Calu3 (cell line): ENCODE measurements around the gene CDC37. TPM values are rescaled to one million over a fixed set of nuclear protein-coding genes. Genes with fewer than 3 reads are reported as not detected.
A peak's percentile ranks its signal among the peaks of the same experiment; 100 is the strongest.

ENCODE experiments used
- BruUV-seq: library from RNA; stranded (reverse); fragments of 400-500 nt; replicated peaks from 2 replicates; lab custom pipeline; 2021; lab: Mats Ljungman, UMichigan
- CTCF ChIA-PET: fragments of 300-600 bp; sonication (Branson Sonifier 250); formaldehyde crosslinking; loops from one replicate; lab custom pipeline; 2022; ENCODE audit warnings: antibody characterized with exemption; lab: Charles Lee
- DNase-seq: peaks from one replicate; pipeline ENCODE4 v3.0.0; 2022
- H3K27ac Mint-ChIP-seq: one replicate; pipeline ENCODE4 v1.8.0; 2022; ENCODE audit warnings: mixed read lengths; ENCODE audit not compliant: unreplicated experiment
- H3K27me3 Mint-ChIP-seq: one replicate; pipeline ENCODE4 v1.8.0; 2022; ENCODE audit warnings: mixed read lengths; ENCODE audit not compliant: unreplicated experiment
- H3K36me3 Mint-ChIP-seq: one replicate; pipeline ENCODE4 v1.8.0; 2022; ENCODE audit warnings: mild to moderate bottlenecking, moderate library complexity, mixed read lengths; ENCODE audit not compliant: insufficient read depth, unreplicated experiment
- H3K4me1 Mint-ChIP-seq: one replicate; pipeline ENCODE4 v1.8.0; 2022; ENCODE audit warnings: mild to moderate bottlenecking, low read depth, mixed read lengths; ENCODE audit not compliant: unreplicated experiment
- H3K4me3 Mint-ChIP-seq: one replicate; pipeline ENCODE4 v1.8.0; 2022; ENCODE audit warnings: mild to moderate bottlenecking, low read depth, moderate library complexity, mixed read lengths; ENCODE audit not compliant: unreplicated experiment
- H3K9me3 Mint-ChIP-seq: one replicate; pipeline ENCODE4 v1.8.0; 2022; ENCODE audit warnings: low read depth, mixed read lengths; ENCODE audit not compliant: unreplicated experiment
- CTCF ChIP-seq: fragments of 200-600 bp; IDR thresholded peaks from one replicate; pipeline ENCODE4 v1.8.0; 2022; ENCODE audit warnings: antibody characterized with exemption; ENCODE audit not compliant: unreplicated experiment
- intact Hi-C: fragments of 100-400 bp; cut with micrococcal nuclease; formaldehyde crosslinking; loops from one replicate; pipeline ENCODE4 v1.10.0; 2022; ENCODE audit not compliant: unreplicated experiment
- total RNA-seq: library from RNA; stranded (reverse); gene quantifications from 2 replicates; pipeline ENCODE4 v1.2.3, GENCODE V29; 2022

The CDC37 gene
- total RNA-seq, 1 experiment from 2014 or later: 181 TPM

GRCh38 chr19:10422046-10422461 is 18.7 kb upstream of the CDC37 start:
- Mint-ChIP-seq H3K4me3 (no peak overlapping the region), H3K9me3 (no peaks in the 10 kb centered on the region), H3K36me3 (peaks cover 10% of the 10 kb centered on the region), H3K27ac (no peak overlapping the region), H3K27me3 (peaks cover 57% of the 10 kb centered on the region), H3K4me1 (peaks cover 9% of the 10 kb centered on the region)
- BruUV-seq: no TSS peak
- no peak for TF ChIP-seq CTCF
- CTCF ChIA-PET: no interaction called here
- no peak for DNase-seq
- intact Hi-C loops: no loop called here

GRCh38 chr19:10421240-10422045 is 18.1 kb upstream of the CDC37 start:
- CTCF ChIA-PET: no interaction called here
- intact Hi-C loops: no loop called here
- Mint-ChIP-seq H3K27ac (no peak overlapping the region), H3K4me1 (peaks cover 14% of the 10 kb centered on the region), H3K36me3 (peaks cover 15% of the 10 kb centered on the region), H3K4me3 (no peak overlapping the region), H3K9me3 (no peaks in the 10 kb centered on the region), H3K27me3 (peaks cover 63% of the 10 kb centered on the region)
- TF ChIP-seq CTCF: no peak
- BruUV-seq: no TSS peak
- DNase-seq: no peak

- BruUV-seq: no TSS peak
- CTCF ChIA-PET: no interaction called here
- peaks cover 18% of the 10 kb centered on the region for H3K4me1 Mint-ChIP-seq
- peak; percentile 24 for TF ChIP-seq CTCF
- H3K27me3 Mint-ChIP-seq: peaks cover 68% of the 10 kb centered on the region
- H3K4me3 Mint-ChIP-seq: peak within 1 kb of the TSS; percentile 43
- H3K27ac Mint-ChIP-seq: no peak within 1 kb of the TSS
- intact Hi-C loops: no loop called here
- DNase-seq: no peak
- peaks cover 17% of the 10 kb centered on the region for H3K36me3 Mint-ChIP-seq
- no peaks in the 10 kb centered on the region for H3K9me3 Mint-ChIP-seq
These were observed 17.3 kb upstream of the CDC37 start, which contains the start of gene PDE4A for GRCh38 chr19:10420444-10421239. Gene PDE4A, plus strand, starts transcription at chr19:10420538. Its CDS starts 227 bp downstream, at chr19:10420765.

GRCh38 chr19:10419646-10420443 is 16.5 kb upstream of the CDC37 start:
- CTCF ChIA-PET: no interaction called here
- peaks cover 68% of the 10 kb centered on the region for H3K27me3 Mint-ChIP-seq

More at GRCh38 chr19:10419646-10420443, 16.5 kb upstream of the CDC37 start:
- BruUV-seq: no TSS peak
- Mint-ChIP-seq H3K9me3 (no peaks in the 10 kb centered on the region), H3K36me3 (peaks cover 17% of the 10 kb centered on the region), H3K4me3 (peak overlapping the region; percentile 43), H3K4me1 (peaks cover 18% of the 10 kb centered on the region), H3K27ac (no peak overlapping the region)
- no peak for DNase-seq
- no peak for TF ChIP-seq CTCF
- intact Hi-C loops: no loop called here
